Mucosa of descending colon (tissue), 3 donors: Measurements from ENCODE around the gene PLEKHA5. TPM values are rescaled to one million over a fixed set of nuclear protein-coding genes. Genes with fewer than 3 reads are reported as not detected.

Experiments
- ATAC-seq: fragments of 200-7000 bp; cut with Tn5 transposase; one replicate; pipeline ENCODE4 v1.9.1; 2020; ENCODE audit warnings: mild to moderate bottlenecking, moderate library complexity
- DNase-seq, 3 donors: peaks; one replicate each; pipeline ENCODE4 v3.0.0-alpha.2; 2020
- H3K36me3 ChIP-seq: fragments of 200-600 bp; one replicate; pipeline ENCODE4 v1.8.0; 2021; ENCODE audit warnings: low read depth, mild to moderate bottlenecking
- H3K4me1 ChIP-seq: fragments of 200-600 bp; one replicate; pipeline ENCODE4 v1.8.0; 2021; ENCODE audit warnings: low read depth, mild to moderate bottlenecking
- H3K4me3 ChIP-seq: fragments of 200-600 bp; one replicate; pipeline ENCODE4 v1.8.0; 2021; ENCODE audit warnings: mild to moderate bottlenecking
- H3K9me3 ChIP-seq: fragments of 200-600 bp; one replicate; pipeline ENCODE4 v1.8.0; 2021; ENCODE audit warnings: mild to moderate bottlenecking
- CTCF ChIP-seq: fragments of 200-600 bp; IDR thresholded peaks from one replicate; pipeline ENCODE4 v1.8.0; 2022; ENCODE audit warnings: antibody characterized with exemption, mild to moderate bottlenecking
- intact Hi-C, 2 donors: fragments of 100-400 bp; cut with DNase I in 1 of 2; cut with micrococcal nuclease in 1 of 2; formaldehyde crosslinking; loops; one replicate each; pipeline versions ENCODE4 v1.11.0 to v1.11.1; 2022; cut with DNase I, micrococcal nuclease
- total RNA-seq, 3 donors: library from RNA; stranded (reverse); fragmentation: NEBNext Ultra II Directional in 2 of 3; extraction: Animal tissue kit (Norgen Biotek cat#: 25700) in 2 of 3; gene quantifications; one replicate each; pipeline versions ENCODE4 v1.2.1 to v1.2.4, GENCODE V29; 2021 to 2023
- donor health status: DM: no; HTN: no; CAD: no; lungs with moderate emphysema.
- donor health status: DM: no; HTN: no; CAD: no.
- donor health status: DM: no; HTN: yes; CAD: no.

The PLEKHA5 gene
- total RNA-seq, 3 donors from 2014 or later = 29.6 to 47.9 (median 36.5) TPM

- TF ChIP-seq CTCF = no peak
- H3K4me1 ChIP-seq = no peaks in the 10 kb centered on the region
- ATAC-seq = no peak
- H3K36me3 ChIP-seq = no peaks in the 10 kb centered on the region
- H3K4me3 ChIP-seq = no peak overlapping the region
- no peak for DNase-seq
- no peaks in the 10 kb centered on the region for H3K9me3 ChIP-seq
- intact Hi-C loops = no loop called here
Measured at GRCh38 chr12:19105463-19105862, 24.1 kb upstream of the PLEKHA5 start.

DNA sequence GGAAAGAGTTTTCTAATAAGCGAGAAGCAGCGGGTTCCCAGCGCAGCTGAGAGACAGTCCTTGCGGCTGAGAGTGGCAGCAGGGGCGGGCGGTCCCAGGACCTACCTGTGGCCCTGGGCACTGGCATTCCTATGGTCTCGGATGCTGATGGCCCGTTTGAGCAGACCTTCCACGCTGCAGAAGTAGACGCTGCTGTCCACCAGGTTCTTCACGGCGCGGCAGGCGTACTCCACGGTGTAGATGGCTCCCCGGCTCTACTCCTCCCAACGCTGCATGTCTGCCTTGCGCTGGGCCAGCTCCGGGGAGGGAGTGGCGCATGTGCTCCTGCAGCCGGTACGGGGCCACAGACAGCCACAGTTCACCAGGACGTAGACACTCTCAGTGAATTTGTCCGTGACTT, 21.8 kb upstream of the PLEKHA5 start:
- Histone ChIP-seq H3K36me3 (no peaks in the 10 kb centered on the region), H3K4me3 (no peak overlapping the region), H3K9me3 (no peaks in the 10 kb centered on the region), H3K4me1 (no peaks in the 10 kb centered on the region)
- ATAC-seq (no peak), DNase-seq (peak in 1 of 3 donors; percentile 43)
- no peak for TF ChIP-seq CTCF
- intact Hi-C loops = no loop called here

GRCh38 chr12:19110221-19110940, 19.2 kb upstream of the PLEKHA5 start:
- intact Hi-C loops = no loop called here
- TF ChIP-seq CTCF = no peak

GRCh38 chr12:19113464-19113863, 16.1 kb upstream of the PLEKHA5 start:
- ATAC-seq (no peak), DNase-seq (no peak)
- H3K36me3 ChIP-seq = no peaks in the 10 kb centered on the region
- H3K9me3 ChIP-seq = no peaks in the 10 kb centered on the region
- H3K4me3 ChIP-seq = no peak overlapping the region
- intact Hi-C loops = no loop called here
- TF ChIP-seq CTCF = no peak
- no peaks in the 10 kb centered on the region for H3K4me1 ChIP-seq

More at GRCh38 chr12:19110221-19110940, 19.2 kb upstream of the PLEKHA5 start:
- H3K36me3 ChIP-seq = no peaks in the 10 kb centered on the region
- ATAC-seq = no peak
- no peaks in the 10 kb centered on the region for H3K9me3 ChIP-seq
- DNase-seq = no peak
- H3K4me1 ChIP-seq = no peaks in the 10 kb centered on the region
- H3K4me3 ChIP-seq = no peak overlapping the region

GRCh38 chr12:19115285-19115684, 14.2 kb upstream of the PLEKHA5 start:
- Histone ChIP-seq H3K4me1 (no peaks in the 10 kb centered on the region), H3K9me3 (no peaks in the 10 kb centered on the region), H3K36me3 (no peaks in the 10 kb centered on the region), H3K4me3 (no peak overlapping the region)
- ATAC-seq (no peak), DNase-seq (no peak)
- TF ChIP-seq CTCF = no peak
- intact Hi-C loops = no loop called here
